Loucy (cell line): ENCODE results near the gene BMPR1B.

ENCODE experiments used
- H2AFZ ChIP-seq: fragments of 200-600 bp; sonication (generic); 2 replicates; pipeline ENCODE4 v1.6.0; 2016; ENCODE audit warnings: antibody characterized with exemption, mild to moderate bottlenecking, low read length, moderate library complexity
- H3F3A ChIP-seq: fragments of 200-600 bp; 2 replicates; pipeline ENCODE4 v1.6.0; 2016; ENCODE audit warnings: antibody characterized with exemption, low read depth, mild to moderate bottlenecking
- H3K27me3 ChIP-seq: fragments of 200-600 bp; sonication (generic); 2 replicates; pipeline ENCODE4 v1.6.1; 2014; ENCODE audit warnings: low read length, mild to moderate bottlenecking; ENCODE audit not compliant: insufficient read depth, poor library complexity, severe bottlenecking
- H3K36me3 ChIP-seq: fragments of 200-600 bp; sonication (generic); 2 replicates; pipeline ENCODE4 v1.6.1; 2016; ENCODE audit warnings: low read length; ENCODE audit not compliant: insufficient read depth
- H3K4me1 ChIP-seq: fragments of 200-600 bp; sonication (generic); 2 replicates; pipeline ENCODE4 v1.5.1; 2014; ENCODE audit warnings: low read length, mild to moderate bottlenecking; ENCODE audit not compliant: insufficient read depth, poor library complexity, severe bottlenecking
- H3K4me2 ChIP-seq: fragments of 200-600 bp; sonication (generic); 2 replicates; pipeline ENCODE4 v1.6.0; 2014; ENCODE audit warnings: antibody characterized with exemption, low read length, low read depth, mild to moderate bottlenecking; ENCODE audit not compliant: poor library complexity, severe bottlenecking
- H3K4me3 ChIP-seq: fragments of 200-600 bp; sonication (generic); 2 replicates; pipeline ENCODE4 v1.5.1; 2014; ENCODE audit warnings: low read length, mild to moderate bottlenecking, mixed read lengths; ENCODE audit not compliant: poor library complexity, severe bottlenecking
- H3K79me2 ChIP-seq: fragments of 200-600 bp; sonication (generic); 2 replicates; pipeline ENCODE4 v1.6.1; 2014; ENCODE audit warnings: low read length; ENCODE audit not compliant: insufficient read depth
- H3K9ac ChIP-seq: fragments of 200-600 bp; sonication (generic); 2 replicates; pipeline ENCODE4 v1.6.0; 2014; ENCODE audit warnings: mild to moderate bottlenecking, low read depth, low read length, moderate library complexity; ENCODE audit not compliant: poor library complexity, severe bottlenecking
- H3K9me2 ChIP-seq: fragments of 200-600 bp; sonication (generic); replicated peaks from 2 replicates; pipeline ENCODE4 v1.6.1; 2016; ENCODE audit warnings: low read depth, low read length, mixed read lengths
- H3K9me3 ChIP-seq: fragments of 200-600 bp; sonication (generic); 2 replicates; pipeline ENCODE4 v1.6.1; 2014; ENCODE audit warnings: mild to moderate bottlenecking, antibody characterized with exemption, low read length, low read depth; ENCODE audit not compliant: insufficient read depth
- H4K20me1 ChIP-seq: fragments of 200-600 bp; sonication (generic); 2 replicates; pipeline ENCODE4 v1.6.0; 2014; ENCODE audit warnings: antibody characterized with exemption, low read length, mild to moderate bottlenecking; ENCODE audit not compliant: insufficient read depth, poor library complexity, severe bottlenecking
- CTCF ChIP-seq: fragments of 200-600 bp; sonication (generic); conservative IDR thresholded peaks from 2 replicates; pipeline ENCODE4 v1.5.1; 2014; ENCODE audit warnings: mild to moderate bottlenecking, antibody characterized with exemption, low read length
- EZH2phosphoT487 ChIP-seq: fragments of 200-600 bp; IDR thresholded peaks from 2 replicates; pipeline ENCODE4 v1.6.1; 2018; ENCODE audit warnings: antibody characterized with exemption, mild to moderate bottlenecking, moderate library complexity, borderline replicate concordance

Gene BMPR1B

GRCh38 chr4:94917146-94917545 is 159.4 kb downstream of the BMPR1B start:
- Histone ChIP-seq H3K4me3 (no peak overlapping the region), H3K4me1 (no peaks in the 10 kb centered on the region), H3K4me2 (no peak overlapping the region), H3K9me2 (no peaks in the 10 kb centered on the region), H3K9me3 (no peaks in the 10 kb centered on the region), H3F3A (no peaks in the 10 kb centered on the region), H3K36me3 (no peaks in the 10 kb centered on the region), H3K27me3 (no peaks in the 10 kb centered on the region), H3K9ac (no peak overlapping the region), H4K20me1 (no peaks in the 10 kb centered on the region), H2AFZ (no peak overlapping the region), H3K79me2 (no peaks in the 10 kb centered on the region)
- TF ChIP-seq CTCF: no peak
- TF ChIP-seq EZH2phosphoT487: no peak

GRCh38 chr4:94918543-94918942 is 160.8 kb downstream of the BMPR1B start:
- H3K4me2 ChIP-seq: no peak overlapping the region
- TF ChIP-seq EZH2phosphoT487: no peak
- TF ChIP-seq CTCF: no peak
- H3K9ac ChIP-seq: no peak overlapping the region
- H4K20me1 ChIP-seq: no peaks in the 10 kb centered on the region
- no peaks in the 10 kb centered on the region for H3K27me3 ChIP-seq
- H3K9me2 ChIP-seq: no peaks in the 10 kb centered on the region
- no peaks in the 10 kb centered on the region for H3K4me1 ChIP-seq
- no peaks in the 10 kb centered on the region for H3K36me3 ChIP-seq
- no peaks in the 10 kb centered on the region for H3K9me3 ChIP-seq
- H2AFZ ChIP-seq: no peak overlapping the region
- H3F3A ChIP-seq: no peaks in the 10 kb centered on the region
- H3K79me2 ChIP-seq: no peaks in the 10 kb centered on the region
- no peak overlapping the region for H3K4me3 ChIP-seq

GRCh38 chr4:94920369-94920768 is 162.6 kb downstream of the BMPR1B start:
- Histone ChIP-seq H3K27me3 (no peaks in the 10 kb centered on the region), H3K9ac (no peak overlapping the region), H4K20me1 (no peaks in the 10 kb centered on the region), H3K4me1 (no peaks in the 10 kb centered on the region), H3F3A (no peaks in the 10 kb centered on the region), H3K79me2 (no peaks in the 10 kb centered on the region), H3K36me3 (no peaks in the 10 kb centered on the region), H3K4me3 (no peak overlapping the region), H3K9me2 (no peaks in the 10 kb centered on the region), H3K9me3 (no peaks in the 10 kb centered on the region), H2AFZ (no peak overlapping the region), H3K4me2 (no peak overlapping the region)
- no peak for TF ChIP-seq CTCF
- TF ChIP-seq EZH2phosphoT487: no peak
